ENCODE results near the gene ABCC9.

- no peak for TF ChIP-seq CTCF (IDR thresholded peaks at IDR 0.05)
- TF ChIP-seq POLR2A (IDR thresholded peaks at IDR 0.05) = no peak
Observed at GRCh38 chr12:21764065-21764464, 177.2 kb downstream of the ABCC9 start.

Measured in Peyer's patch (tissue), 4 donors.